A549 (cell line): ENCODE results near the gene TWIST2.

ENCODE experiments used
- BCL3 ChIP-seq: fragments of >200 bp; sonication (Bioruptor Twin); formaldehyde crosslinking; IDR thresholded peaks from 3 replicates; pipeline ENCODE4 v1.6.1; 2016
- JUNB ChIP-seq: fragments of >200 bp; sonication (Bioruptor Twin); formaldehyde crosslinking; IDR thresholded peaks from 2 replicates; pipeline ENCODE4 v1.6.1; 2016
- KDM1A ChIP-seq: fragments of 200-600 bp; sonication (generic); IDR thresholded peaks from 2 replicates; pipeline ENCODE4 v1.6.1; 2016; ENCODE audit warnings: low read depth, mild to moderate bottlenecking
- MYC ChIP-seq: IDR thresholded peaks from 2 replicates; pipeline ENCODE4 v1.6.1; 2012; ENCODE audit warnings: mild to moderate bottlenecking, inconsistent platforms, low read length, improper control_type of control experiment, borderline replicate concordance
- POLR2A ChIP-seq: IDR thresholded peaks from 2 replicates; pipeline ENCODE4 v1.6.1; 2012; ENCODE audit warnings: mild to moderate bottlenecking, low read length
- POLR2AphosphoS2 ChIP-seq: conservative IDR thresholded peaks from 2 replicates; pipeline ENCODE4 v1.6.1; 2012; ENCODE audit warnings: low read length, improper control_type of control experiment, inconsistent platforms
- ZC3H11A ChIP-seq: fragments of 450-650 bp; IDR thresholded peaks from 2 replicates; pipeline ENCODE4 v1.6.1; 2014; ENCODE audit warnings: antibody characterized with exemption, mild to moderate bottlenecking
- TF ChIP-seq, protein P1 (sequence below): fragments of >200 bp; sonication (Bioruptor Twin); formaldehyde crosslinking; IDR thresholded peaks from 3 replicates; pipeline ENCODE4 v1.5.1; 2016

DNA sequence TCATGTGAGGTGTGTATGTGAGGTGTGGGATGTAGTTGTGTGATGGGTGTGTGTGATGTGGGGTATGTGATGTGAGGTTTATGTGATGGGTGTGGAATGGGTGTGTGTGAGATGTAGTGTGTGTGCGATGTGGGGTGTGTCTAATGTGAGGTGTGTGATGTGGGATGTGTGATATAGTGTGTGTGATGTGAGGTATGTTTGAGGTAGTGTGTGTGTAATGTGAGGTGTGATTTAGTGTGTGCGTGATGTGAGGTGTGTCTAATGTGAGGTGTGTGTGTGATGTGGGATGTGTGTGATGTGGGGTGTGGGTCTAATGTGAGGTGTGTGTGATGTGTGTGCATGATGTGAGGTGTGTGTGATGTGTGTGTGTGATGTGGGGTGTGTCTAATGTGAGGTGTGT lies 55.3 kb downstream of the TWIST2 start:
- TF ChIP-seq JUNB (no peak), ZC3H11A (no peak), POLR2A (no peak), BCL3 (no peak), POLR2AphosphoS2 (no peak), MYC (no peak), KDM1A (no peak)
- TF ChIP-seq, protein P1, sequence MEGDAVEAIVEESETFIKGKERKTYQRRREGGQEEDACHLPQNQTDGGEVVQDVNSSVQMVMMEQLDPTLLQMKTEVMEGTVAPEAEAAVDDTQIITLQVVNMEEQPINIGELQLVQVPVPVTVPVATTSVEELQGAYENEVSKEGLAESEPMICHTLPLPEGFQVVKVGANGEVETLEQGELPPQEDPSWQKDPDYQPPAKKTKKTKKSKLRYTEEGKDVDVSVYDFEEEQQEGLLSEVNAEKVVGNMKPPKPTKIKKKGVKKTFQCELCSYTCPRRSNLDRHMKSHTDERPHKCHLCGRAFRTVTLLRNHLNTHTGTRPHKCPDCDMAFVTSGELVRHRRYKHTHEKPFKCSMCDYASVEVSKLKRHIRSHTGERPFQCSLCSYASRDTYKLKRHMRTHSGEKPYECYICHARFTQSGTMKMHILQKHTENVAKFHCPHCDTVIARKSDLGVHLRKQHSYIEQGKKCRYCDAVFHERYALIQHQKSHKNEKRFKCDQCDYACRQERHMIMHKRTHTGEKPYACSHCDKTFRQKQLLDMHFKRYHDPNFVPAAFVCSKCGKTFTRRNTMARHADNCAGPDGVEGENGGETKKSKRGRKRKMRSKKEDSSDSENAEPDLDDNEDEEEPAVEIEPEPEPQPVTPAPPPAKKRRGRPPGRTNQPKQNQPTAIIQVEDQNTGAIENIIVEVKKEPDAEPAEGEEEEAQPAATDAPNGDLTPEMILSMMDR = no peak
